ENCODE data around the gene YJEFN3. TPM values are rescaled to one million over a fixed set of nuclear protein-coding genes. Genes with fewer than 3 reads are reported as not detected.

Gene YJEFN3
- total and polyA plus RNA-seq, 2 donors (not counting 3 experiments of a cell fraction or from before 2014, with no cell fraction given): 1.9 to 2.1 TPM

GRCh38 chr19:19575411-19575810, 46.7 kb downstream of the YJEFN3 start:
- ChIA-PET CTCF (no interaction called here), POLR2A (no interaction called here)
- Histone ChIP-seq H4K20me1 (replicated peaks; ENCODE audit: control insufficient read depth, extremely low read depth, insufficient read depth, low read length) (no peaks in the 10 kb centered on the region), H3K9ac (replicated peaks; ENCODE audit: extremely low read depth, insufficient read depth, low read length) (no peak overlapping the region), H3K27me3 (ENCODE audit: control insufficient read depth in 2 of 2, insufficient read depth in 2 of 2, low read length in 2 of 2) (no peaks in the 10 kb centered on the region), H2AFZ (ENCODE audit: low read depth, low read length) (no peak overlapping the region), H3K36me3 (ENCODE audit: control insufficient read depth in 2 of 2, extremely low read depth in 1 of 2, insufficient read depth in 2 of 2, low read length in 2 of 2) (no peaks in the 10 kb centered on the region), H3K9me3 (replicated peaks; ENCODE audit: control insufficient read depth, insufficient read depth, low read length) (no peaks in the 10 kb centered on the region), H3K79me2 (ENCODE audit: control insufficient read depth, insufficient read depth, low read length) (no peaks in the 10 kb centered on the region), H3K4me2 (ENCODE audit: insufficient read depth, low read length) (no peak overlapping the region), H3K27ac (ENCODE audit: insufficient read depth, low read depth, low read length) (no peak overlapping the region), H3K4me3 (replicated peaks in 1 of 3; ENCODE audit: insufficient read depth in 1 of 3, low read depth in 1 of 3, low read length in 3 of 3) (no peak overlapping the region), H3K9me1 (replicated peaks; ENCODE audit: control insufficient read depth, extremely low read depth, insufficient read depth, low read length) (no peaks in the 10 kb centered on the region), H3K4me1 (ENCODE audit: control insufficient read depth, extremely low read depth, insufficient read depth, low read length) (no peaks in the 10 kb centered on the region)
- FAIRE-seq (no peak), DNase-seq (ENCODE audit: low read depth, low spot score) (no peak)
- no TSS peak for BruUV-seq (replicated peaks)
- intact Hi-C loops (cut with micrococcal nuclease): no loop called here
- TF ChIP-seq CTCF (IDR thresholded peaks at IDR 0.05; ENCODE audit: extremely low read depth in 1 of 2, insufficient read depth in 1 of 2, low read depth in 1 of 2, low read length in 2 of 2): no peak
- TF ChIP-seq POLR2AphosphoS5 (IDR thresholded peaks at IDR 0.05; ENCODE audit: insufficient read depth, low read depth, low read length): no peak
- no peak for TF ChIP-seq FOS (IDR thresholded peaks at IDR 0.05; ENCODE audit: borderline replicate concordance, insufficient read depth, low read length)
- no peak for TF ChIP-seq MAX (IDR thresholded peaks at IDR 0.05; ENCODE audit: insufficient read depth, insufficient read length)
- TF ChIP-seq MYC (IDR thresholded peaks at IDR 0.05; ENCODE audit: low read depth, low read length): no peak
- no peak for TF ChIP-seq JUN (IDR thresholded peaks at IDR 0.05; ENCODE audit: borderline replicate concordance, insufficient read depth, insufficient read length, low read depth)
- TF ChIP-seq GATA2 (IDR thresholded peaks at IDR 0.05; ENCODE audit: insufficient read depth, insufficient read length, low read depth, low read length): no peak
- no peak for TF ChIP-seq EZH2 (IDR thresholded peaks at IDR 0.05; ENCODE audit: borderline replicate concordance, low read depth, low read length, severe bottlenecking)
- dilution Hi-C loops (cut with MboI; ENCODE audit: extremely low pct_ligation_motif_present, low sequenced_read_pairs): no loop called here
